PC-3 (cell line): ENCODE data around the gene CARMIL1. TPM values are rescaled to one million over a fixed set of nuclear protein-coding genes. Genes with fewer than 3 reads are reported as not detected.

Experiments
- ATAC-seq: fragments of 200-7000 bp; cut with Tn5 transposase; 2 replicates; pipeline ENCODE4 v1.9.1; 2020; ENCODE audit warnings: mild to moderate bottlenecking, moderate library complexity
- BruUV-seq: library from RNA; stranded (reverse); fragments of 400-500 nt; replicated peaks from 2 replicates; lab custom pipeline; 2021; lab: Mats Ljungman, UMichigan
- CTCF ChIA-PET: fragments of 300-600 bp; sonication (Branson Sonifier 250); formaldehyde crosslinking; loops from one replicate; lab custom pipeline; 2022; ENCODE audit warnings: antibody characterized with exemption; lab: Charles Lee
- POLR2A ChIA-PET: fragments of 300-600 bp; sonication (Branson Sonifier 250); formaldehyde crosslinking; loops from one replicate; lab custom pipeline; 2022; ENCODE audit warnings: antibody characterized with exemption; ENCODE audit not compliant: unreplicated experiment; lab: Charles Lee
- DNase-seq: peaks from one replicate; pipeline ENCODE4 v3.0.0-alpha.2; 2015
- H2AFZ ChIP-seq: fragments of 300-600 bp; sonication (generic); 2 replicates; pipeline ENCODE4 v1.6.0; 2016; ENCODE audit warnings: antibody characterized with exemption, low read length
- H3F3A ChIP-seq: fragments of 300-600 bp; sonication (generic); one replicate; pipeline ENCODE4 v1.6.0; 2017; ENCODE audit warnings: antibody characterized with exemption, low read length, control low read depth, mild to moderate bottlenecking; ENCODE audit not compliant: unreplicated experiment
- H3K27ac ChIP-seq: fragments of 300-600 bp; sonication (generic); 2 replicates; pipeline ENCODE4 v1.5.1; 2016; ENCODE audit warnings: mild to moderate bottlenecking, low read length
- H3K27me3 ChIP-seq: fragments of 300-600 bp; sonication (generic); 2 replicates; pipeline ENCODE4 v1.6.1; 2016; ENCODE audit warnings: low read length, mixed read lengths
- H3K36me3 ChIP-seq: fragments of 300-600 bp; sonication (generic); 2 replicates; pipeline ENCODE4 v1.6.1; 2016; ENCODE audit warnings: low read depth, mixed run types, low read length, mixed read lengths
- H3K4me1 ChIP-seq: fragments of 300-600 bp; sonication (generic); 2 replicates; pipeline ENCODE4 v1.5.1; 2016; ENCODE audit warnings: low read length; ENCODE audit not compliant: insufficient read depth
- H3K4me2 ChIP-seq: fragments of 300-600 bp; sonication (generic); 2 replicates; pipeline ENCODE4 v1.6.0; 2016; ENCODE audit warnings: low read length
- H3K4me3 ChIP-seq: fragments of 300-600 bp; sonication (generic); 2 replicates; pipeline ENCODE4 v1.5.1; 2016; ENCODE audit warnings: mild to moderate bottlenecking, low read length, mixed read lengths
- H3K79me2 ChIP-seq: fragments of 300-600 bp; sonication (generic); 2 replicates; pipeline ENCODE4 v1.6.1; 2017; ENCODE audit warnings: low read length, mixed read lengths
- H3K9ac ChIP-seq: fragments of 300-600 bp; sonication (generic); 2 replicates; pipeline ENCODE4 v1.6.0; 2016; ENCODE audit warnings: mild to moderate bottlenecking, low read length
- H3K9me2 ChIP-seq: fragments of 300-600 bp; sonication (generic); replicated peaks from 2 replicates; pipeline ENCODE4 v1.6.1; 2016; ENCODE audit warnings: mixed run types, low read length, mixed read lengths
- H3K9me3 ChIP-seq: fragments of 300-600 bp; sonication (generic); 2 replicates; pipeline ENCODE4 v1.6.1; 2016; ENCODE audit warnings: low read length, mixed read lengths
- H4K20me1 ChIP-seq: fragments of 300-600 bp; sonication (generic); 2 replicates; pipeline ENCODE4 v1.6.1; 2016; ENCODE audit warnings: low read length, mixed read lengths
- CTCF ChIP-seq: fragments of 300-600 bp; sonication (generic); conservative IDR thresholded peaks from 2 replicates; pipeline ENCODE4 v1.5.1; 2017; ENCODE audit warnings: antibody characterized with exemption, low read depth, mild to moderate bottlenecking, low read length
- EZH2 ChIP-seq: fragments of 300-600 bp; sonication (generic); IDR thresholded peaks from one replicate; pipeline ENCODE4 v1.6.1; 2017; ENCODE audit warnings: antibody characterized with exemption, mild to moderate bottlenecking, low read length; ENCODE audit not compliant: unreplicated experiment
- EZH2phosphoT487 ChIP-seq: fragments of 300-600 bp; sonication (generic); IDR thresholded peaks from 2 replicates; pipeline ENCODE4 v1.6.1; 2018; ENCODE audit warnings: mild to moderate bottlenecking, antibody characterized with exemption, low read length, borderline replicate concordance
- intact Hi-C: fragments of 100-400 bp; cut with micrococcal nuclease; formaldehyde crosslinking; loops from 2 replicates; pipeline ENCODE4 v1.9.0; 2023
- total RNA-seq: library from RNA; depleted of rRNA; stranded (reverse); fragments of >200 nt; gene quantifications from 2 replicates; pipeline ENCODE4 v1.2.3, GENCODE V29; 2014

The CARMIL1 gene
- total RNA-seq, 1 experiment from 2014 or later = 22.0 TPM

- no peaks in the 10 kb centered on the region for H3K36me3 ChIP-seq
- TF ChIP-seq CTCF (no peak), EZH2 (no peak), EZH2phosphoT487 (no peak)
- no TSS peak for BruUV-seq
Measured at GRCh38 chr6:25254671-25255070, 24.5 kb upstream of the CARMIL1 start.

GRCh38 chr6:25257686-25258348 is 21.4 kb upstream of the CARMIL1 start:
- H2AFZ ChIP-seq = no peak overlapping the region
- CTCF ChIA-PET = no interaction called here
- no peaks in the 10 kb centered on the region for H4K20me1 ChIP-seq
- no peak overlapping the region for H3K9ac ChIP-seq
- ATAC-seq (no peak), DNase-seq (no peak)
- no peaks in the 10 kb centered on the region for H3K9me2 ChIP-seq
- no peaks in the 10 kb centered on the region for H3F3A ChIP-seq
- no peak for TF ChIP-seq EZH2phosphoT487
- TF ChIP-seq EZH2 = no peak
- TF ChIP-seq CTCF = no peak
- H3K9me3 ChIP-seq = no peaks in the 10 kb centered on the region
- H3K4me1 ChIP-seq = peaks cover 4% of the 10 kb centered on the region; the same call in 1 of the 2 replicates
- no TSS peak for BruUV-seq
- no peaks in the 10 kb centered on the region for H3K79me2 ChIP-seq
- intact Hi-C loops = no loop called here
- no peaks in the 10 kb centered on the region for H3K27me3 ChIP-seq
- POLR2A ChIA-PET = no interaction called here
- H3K4me3 ChIP-seq = no peak overlapping the region
- no peak overlapping the region for H3K4me2 ChIP-seq
- H3K27ac ChIP-seq = no peak overlapping the region
- no peaks in the 10 kb centered on the region for H3K36me3 ChIP-seq

More at GRCh38 chr6:25254671-25255070, 24.5 kb upstream of the CARMIL1 start:
- intact Hi-C loops = no loop called here
- no peak overlapping the region for H2AFZ ChIP-seq
- H3K27ac ChIP-seq = no peak overlapping the region
- ATAC-seq (no peak), DNase-seq (no peak)
- H3K79me2 ChIP-seq = no peaks in the 10 kb centered on the region
- CTCF ChIA-PET = no interaction called here
- no peaks in the 10 kb centered on the region for H4K20me1 ChIP-seq
- no peak overlapping the region for H3K4me3 ChIP-seq
- no peak overlapping the region for H3K4me2 ChIP-seq
- no peaks in the 10 kb centered on the region for H3F3A ChIP-seq
- no peaks in the 10 kb centered on the region for H3K9me2 ChIP-seq
- no peak overlapping the region for H3K9ac ChIP-seq
- H3K27me3 ChIP-seq = no peaks in the 10 kb centered on the region
- POLR2A ChIA-PET = no interaction called here
- peaks cover 12% of the 10 kb centered on the region; the same call in 1 of the 2 replicates for H3K4me1 ChIP-seq
- H3K9me3 ChIP-seq = no peaks in the 10 kb centered on the region

GRCh38 chr6:25259756-25260155 is 19.4 kb upstream of the CARMIL1 start:
- no TSS peak for BruUV-seq
- ATAC-seq = no peak
- intact Hi-C loops = no loop called here

More at GRCh38 chr6:25259756-25260155, 19.4 kb upstream of the CARMIL1 start:
- Histone ChIP-seq H3K27me3 (no peaks in the 10 kb centered on the region), H3K9me2 (no peaks in the 10 kb centered on the region), H3K4me3 (no peak overlapping the region), H2AFZ (no peak overlapping the region), H3K9me3 (no peaks in the 10 kb centered on the region), H3K36me3 (no peaks in the 10 kb centered on the region), H3K4me2 (no peak overlapping the region), H4K20me1 (no peaks in the 10 kb centered on the region), H3K4me1 (peaks cover 12% of the 10 kb centered on the region), H3K79me2 (no peaks in the 10 kb centered on the region), H3F3A (no peaks in the 10 kb centered on the region), H3K9ac (no peak overlapping the region), H3K27ac (no peak overlapping the region)
- DNase-seq = no peak
- CTCF ChIA-PET = interaction anchor here (0.8 to 1.1 kb wide), 2 partner anchors 36 to 342 kb away, joined by 3 read pairs; no protein-coding TSS in a partner anchor
- TF ChIP-seq EZH2 = no peak
- TF ChIP-seq CTCF = no peak
- no peak for TF ChIP-seq EZH2phosphoT487
- POLR2A ChIA-PET = no interaction called here
